Mucosa of rectum (tissue), 2 donors: ENCODE results near the gene CAPN7.
A peak's percentile ranks its signal among the peaks of the same experiment; 100 is the strongest.
"Not testable (repeated sequence)": the region's sequence is repeated elsewhere in the genome, so short reads cannot be mapped to it uniquely, and the experiment has no call there.

Experiments
- H3K27ac ChIP-seq, 2 donors: one replicate each; pipeline ENCODE4 v1.7.0; 2013; ENCODE audit warnings: inconsistent platforms in 2 of 2, low read depth in 2 of 2, low read length in 2 of 2
- H3K27me3 ChIP-seq, 2 donors: one replicate each; pipeline ENCODE4 v1.7.0; 2013; ENCODE audit warnings: low read length in 2 of 2; ENCODE audit not compliant: control insufficient read depth in 2 of 2, insufficient read depth in 2 of 2
- H3K36me3 ChIP-seq, 2 donors: one replicate each; pipeline ENCODE4 v1.7.0; 2013; ENCODE audit warnings: low read length in 2 of 2; ENCODE audit not compliant: control insufficient read depth in 2 of 2, insufficient read depth in 2 of 2
- H3K4me1 ChIP-seq, 2 donors: one replicate each; pipeline ENCODE4 v1.7.0; 2013; ENCODE audit warnings: low read length in 2 of 2, mild to moderate bottlenecking in 1 of 2; ENCODE audit not compliant: control insufficient read depth in 2 of 2, insufficient read depth in 2 of 2
- H3K4me3 ChIP-seq, 2 donors: one replicate each; pipeline ENCODE4 v1.7.0; 2013; ENCODE audit warnings: low read length in 2 of 2
- H3K9ac ChIP-seq, 2 donors: one replicate each; pipeline ENCODE4 v1.7.0; 2013; ENCODE audit warnings: low read length in 2 of 2, low read depth in 1 of 2, mild to moderate bottlenecking in 1 of 2
- H3K9me3 ChIP-seq, 2 donors: one replicate each; pipeline ENCODE4 v1.7.0; 2013; ENCODE audit warnings: low read length in 2 of 2; ENCODE audit not compliant: control insufficient read depth in 2 of 2
- donor health status: healthy.
- donor health status: Normal muscosa, but diverticular disease.

CAPN7 gene

DNA sequence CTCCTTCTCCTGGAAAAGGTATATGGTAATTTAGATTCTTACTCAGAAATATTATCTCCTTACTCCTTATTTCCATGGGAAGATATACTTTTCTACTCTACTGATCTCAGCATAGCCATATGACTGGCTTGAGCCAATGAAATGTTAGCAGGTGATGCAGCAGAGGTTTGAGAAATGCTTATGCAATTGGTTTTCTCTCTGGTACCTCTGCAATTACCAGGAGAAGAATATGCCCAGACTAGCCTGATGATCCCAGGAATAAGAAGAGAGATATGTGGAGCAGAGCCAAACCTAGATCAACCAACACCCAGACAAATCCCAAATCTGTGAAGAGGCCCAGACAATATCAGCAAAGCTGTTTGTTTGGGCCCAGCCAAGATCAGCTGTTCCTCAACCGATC, 33.2 kb upstream of the CAPN7 start:
- H3K27me3 ChIP-seq = no peaks in the 10 kb centered on the region
- H3K4me1 ChIP-seq = no peaks in the 10 kb centered on the region
- no peak overlapping the region for H3K27ac ChIP-seq
- H3K36me3 ChIP-seq = no peaks in the 10 kb centered on the region
- no peak overlapping the region for H3K9ac ChIP-seq
- no peaks in the 10 kb centered on the region for H3K9me3 ChIP-seq
- H3K4me3 ChIP-seq = no peak overlapping the region

DNA sequence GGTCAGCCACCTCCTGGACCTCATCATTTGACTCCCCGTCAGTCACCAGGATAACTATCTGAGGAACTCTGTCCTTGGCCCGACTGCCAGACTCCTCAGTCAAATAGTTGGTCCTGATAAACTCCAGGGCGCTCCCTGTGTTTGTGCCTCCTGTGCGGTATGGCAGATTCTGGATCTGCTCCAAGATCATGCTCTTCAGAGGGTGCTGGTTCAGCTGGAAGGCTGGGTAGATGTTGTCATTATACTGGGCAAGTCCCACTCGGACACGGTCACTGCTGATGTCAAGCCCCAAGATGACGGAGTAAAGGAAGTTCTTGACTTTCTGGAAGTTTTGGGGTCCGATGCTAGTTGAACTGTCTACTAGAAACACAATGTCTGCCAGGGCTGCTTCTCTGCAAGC, 31.1 kb upstream of the CAPN7 start:
- no peak overlapping the region for H3K9ac ChIP-seq
- H3K36me3 ChIP-seq = no peaks in the 10 kb centered on the region
- no peak overlapping the region for H3K4me3 ChIP-seq
- no peaks in the 10 kb centered on the region for H3K9me3 ChIP-seq
- H3K27ac ChIP-seq = no peak overlapping the region
- H3K4me1 ChIP-seq = no peaks in the 10 kb centered on the region
- H3K27me3 ChIP-seq = no peaks in the 10 kb centered on the region

DNA sequence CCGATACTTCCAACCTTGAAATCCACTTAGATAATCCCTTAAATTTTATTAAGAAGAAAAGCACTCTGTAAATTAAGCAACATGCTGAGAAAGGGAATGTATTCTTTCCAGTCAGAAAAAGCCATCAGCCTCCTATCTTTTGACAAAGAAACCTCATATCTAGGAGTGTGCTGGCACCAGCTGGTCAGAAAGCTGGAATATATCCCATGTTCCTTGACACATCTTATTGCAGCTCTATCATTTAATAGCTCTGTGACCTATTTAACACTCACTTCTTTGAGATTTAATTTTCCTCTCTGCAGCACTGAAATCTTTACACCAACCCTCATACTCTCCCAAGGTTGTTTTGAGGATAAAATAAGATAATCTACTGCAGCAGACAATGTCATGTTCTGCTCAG, 30.4 kb upstream of the CAPN7 start:
- H3K4me3 ChIP-seq = no peak overlapping the region
- H3K9me3 ChIP-seq = no peaks in the 10 kb centered on the region
- H3K27ac ChIP-seq = no peak overlapping the region

DNA sequence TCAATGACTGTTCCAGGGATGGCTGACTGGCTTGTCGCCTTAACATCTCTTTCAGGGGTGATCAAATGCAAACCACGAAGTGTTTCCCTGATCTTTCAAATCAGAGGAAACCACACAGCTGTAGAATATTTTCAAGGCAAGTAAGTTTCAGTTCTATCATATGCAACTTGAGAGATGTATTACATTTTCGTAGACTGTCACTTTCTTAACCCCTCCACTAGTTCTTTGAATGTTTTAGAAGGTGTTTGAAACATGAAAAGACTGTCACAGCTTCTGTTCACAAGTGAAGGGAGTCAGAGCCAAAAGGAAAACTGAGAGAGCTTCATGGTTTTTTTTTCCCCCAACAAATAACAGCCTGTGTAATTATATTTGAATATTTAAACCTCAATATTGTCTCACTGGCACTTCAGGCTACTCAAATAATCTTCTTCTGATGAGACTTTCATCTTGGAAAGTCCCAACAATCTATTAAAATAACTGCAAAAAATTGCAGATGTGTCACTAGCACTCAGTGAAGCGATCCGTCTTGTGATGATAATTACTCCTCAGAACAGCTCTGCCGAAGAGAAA, 25.9 kb upstream of the CAPN7 start:
- Histone ChIP-seq H3K9ac (no peak overlapping the region), H3K4me1 (no peaks in the 10 kb centered on the region), H3K9me3 (no peaks in the 10 kb centered on the region), H3K27ac (no peak overlapping the region), H3K36me3 (no peaks in the 10 kb centered on the region), H3K27me3 (no peaks in the 10 kb centered on the region), H3K4me3 (no peak overlapping the region)

More for the DNA sequence above, 30.4 kb upstream of the CAPN7 start:
- no peak overlapping the region for H3K9ac ChIP-seq
- H3K36me3 ChIP-seq = no peaks in the 10 kb centered on the region
- no peaks in the 10 kb centered on the region for H3K4me1 ChIP-seq
- H3K27me3 ChIP-seq = no peaks in the 10 kb centered on the region

DNA sequence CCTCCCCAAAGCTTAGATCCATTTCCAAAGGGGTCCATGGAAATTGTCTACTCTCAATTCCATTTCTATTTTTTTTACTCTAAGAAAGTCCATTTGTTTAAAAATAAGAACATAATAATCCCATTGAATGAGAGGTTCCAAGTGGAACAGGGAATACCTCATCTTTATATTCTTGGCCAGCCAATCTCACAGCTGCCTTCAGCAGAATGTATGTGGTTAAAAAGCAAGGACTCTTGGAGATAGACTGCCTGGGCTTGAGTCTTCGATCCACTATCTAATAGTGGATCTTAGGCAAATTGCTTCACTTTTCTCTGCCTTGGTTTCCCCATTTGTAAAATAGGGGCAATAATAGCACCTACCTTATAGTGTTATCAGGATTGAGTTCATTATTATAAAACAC, 24.5 kb upstream of the CAPN7 start:
- Histone ChIP-seq H3K27me3 (no peaks in the 10 kb centered on the region), H3K9me3 (no peaks in the 10 kb centered on the region), H3K27ac (no peak overlapping the region), H3K4me1 (no peaks in the 10 kb centered on the region), H3K9ac (no peak overlapping the region), H3K4me3 (no peak overlapping the region), H3K36me3 (no peaks in the 10 kb centered on the region)

DNA sequence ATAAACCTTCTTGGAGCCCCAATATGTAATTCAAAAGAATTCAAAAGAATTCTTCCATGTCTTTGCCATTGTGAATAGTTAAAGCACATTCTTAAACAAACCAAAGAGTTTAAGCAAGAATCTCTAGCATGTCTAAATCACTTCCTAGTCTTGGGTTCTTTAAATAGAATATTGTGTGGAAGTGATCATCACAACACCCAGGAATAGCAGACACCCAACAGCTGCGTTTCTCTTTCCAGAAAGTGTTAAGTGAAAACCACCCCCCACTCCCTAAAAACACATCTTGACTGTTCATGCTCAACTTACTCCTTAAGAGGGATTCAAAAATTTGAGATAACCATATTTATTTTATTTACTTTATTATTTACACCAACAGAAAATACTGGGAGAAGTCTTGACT, 24.1 kb upstream of the CAPN7 start:
- H3K27me3 ChIP-seq = no peaks in the 10 kb centered on the region
- H3K4me3 ChIP-seq = no peak overlapping the region
- H3K9ac ChIP-seq = no peak overlapping the region
- H3K27ac ChIP-seq = no peak overlapping the region
- no peaks in the 10 kb centered on the region for H3K9me3 ChIP-seq
- H3K4me1 ChIP-seq = no peaks in the 10 kb centered on the region
- no peaks in the 10 kb centered on the region for H3K36me3 ChIP-seq

DNA sequence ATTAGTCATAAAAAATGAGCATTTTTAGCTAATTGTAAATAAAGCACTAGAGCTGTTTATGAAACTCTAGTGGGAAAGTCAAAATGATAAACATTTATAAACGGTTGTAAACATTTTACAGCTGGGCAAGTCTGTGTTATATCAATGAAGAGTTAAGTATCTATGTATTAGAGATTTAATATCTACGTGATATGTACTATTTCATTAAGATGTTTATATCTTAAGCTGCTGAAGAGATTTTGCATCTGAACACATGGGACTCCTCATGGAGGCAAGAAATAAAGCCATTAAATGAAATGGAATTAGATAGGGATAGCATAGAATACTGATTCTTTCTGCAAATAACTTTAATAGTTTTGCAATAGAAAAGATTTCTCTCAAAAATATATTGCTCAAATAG, 23.0 kb upstream of the CAPN7 start:
- Histone ChIP-seq H3K27me3 (no peaks in the 10 kb centered on the region), H3K4me1 (no peaks in the 10 kb centered on the region), H3K4me3 (no peak overlapping the region), H3K27ac (no peak overlapping the region), H3K9ac (no peak overlapping the region), H3K9me3 (no peaks in the 10 kb centered on the region), H3K36me3 (no peaks in the 10 kb centered on the region)

DNA sequence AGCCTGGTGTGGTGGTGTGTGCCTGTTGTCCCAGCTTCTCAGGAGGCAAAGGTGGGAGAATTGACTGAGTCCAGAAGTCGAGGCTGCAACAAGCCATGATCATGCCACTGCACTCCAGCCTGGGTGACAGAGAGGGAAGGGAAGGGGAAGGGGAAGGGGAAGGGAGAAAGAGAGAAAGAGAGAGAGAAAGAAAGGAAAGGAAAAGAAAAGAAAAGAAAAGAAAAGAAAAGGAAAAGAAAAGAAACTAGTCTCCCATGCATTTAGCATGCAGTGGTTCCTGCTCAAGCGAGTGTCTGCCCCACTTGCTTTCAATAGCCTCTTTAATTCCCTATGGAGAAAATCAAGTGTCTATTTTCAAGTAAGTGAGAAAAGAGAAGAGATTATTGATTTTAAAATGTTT, 20.6 kb upstream of the CAPN7 start:
- Histone ChIP-seq H3K27me3 (no peaks in the 10 kb centered on the region), H3K36me3 (no peaks in the 10 kb centered on the region), H3K9me3 (no peaks in the 10 kb centered on the region), H3K4me1 (no peaks in the 10 kb centered on the region), H3K4me3 (no peak overlapping the region), H3K9ac (no peak overlapping the region), H3K27ac (no peak overlapping the region)

DNA sequence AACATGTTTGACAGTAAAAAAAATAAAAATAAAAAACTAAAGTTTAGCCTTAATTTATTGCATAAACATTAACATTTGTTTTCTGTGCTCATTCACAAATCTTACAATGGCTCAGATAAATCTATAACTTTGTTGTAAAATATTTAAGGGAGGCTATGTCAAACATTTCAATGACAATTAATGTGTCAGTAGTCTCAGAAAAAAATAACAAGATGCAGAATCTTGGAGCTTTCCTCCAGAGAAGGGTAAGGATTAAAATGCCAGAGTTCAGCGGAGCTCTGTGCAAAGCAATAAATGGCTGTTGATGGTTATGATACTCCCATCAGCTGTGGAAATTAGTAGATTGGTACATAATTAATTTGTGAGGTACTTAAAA, 20.0 kb upstream of the CAPN7 start:
- Histone ChIP-seq H3K9ac (no peak overlapping the region), H3K27ac (no peak overlapping the region), H3K9me3 (no peaks in the 10 kb centered on the region), H3K4me1 (no peaks in the 10 kb centered on the region), H3K4me3 (no peak overlapping the region), H3K36me3 (no peaks in the 10 kb centered on the region), H3K27me3 (no peaks in the 10 kb centered on the region)

DNA sequence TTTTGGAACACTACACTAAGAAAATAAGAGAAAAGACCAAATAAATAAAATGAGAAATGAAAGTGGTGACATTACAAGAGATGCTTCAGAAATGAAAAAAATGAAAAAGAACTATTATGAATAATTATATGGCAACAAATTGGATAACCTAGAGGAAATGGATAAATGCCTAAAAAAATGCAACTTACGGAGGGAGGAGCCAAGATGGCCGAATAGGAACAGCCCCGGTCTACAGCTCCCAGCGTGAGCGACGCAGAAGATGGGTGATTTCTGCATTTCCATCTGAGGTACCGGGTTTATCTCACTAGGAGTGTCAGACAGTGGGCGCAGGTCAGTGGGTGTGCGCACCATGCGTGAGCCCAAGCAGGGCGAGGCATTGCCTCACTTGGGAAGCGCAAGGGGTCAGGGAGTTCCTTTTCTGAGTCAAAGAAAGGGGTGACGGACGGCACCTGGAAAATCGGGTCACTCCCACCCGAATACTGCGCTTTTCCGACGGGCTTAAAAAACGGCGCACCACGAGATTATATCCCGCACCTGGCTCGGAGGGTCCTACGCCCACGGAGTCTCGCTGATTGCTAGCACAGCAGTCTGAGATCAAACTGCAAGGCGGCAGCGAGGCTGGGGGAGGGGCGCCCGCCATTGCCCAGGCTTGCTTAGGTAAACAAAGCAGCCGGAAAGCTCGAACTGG, 19.4 kb upstream of the CAPN7 start:
- not testable (repeated sequence) for H3K27me3 ChIP-seq, H3K9ac ChIP-seq, H3K4me1 ChIP-seq, H3K9me3 ChIP-seq, H3K27ac ChIP-seq, H3K36me3 ChIP-seq
- peak overlapping the region; percentile 48 to 50 for H3K4me3 ChIP-seq
